ENCODE measurements around the gene CFAP44.

DNA sequence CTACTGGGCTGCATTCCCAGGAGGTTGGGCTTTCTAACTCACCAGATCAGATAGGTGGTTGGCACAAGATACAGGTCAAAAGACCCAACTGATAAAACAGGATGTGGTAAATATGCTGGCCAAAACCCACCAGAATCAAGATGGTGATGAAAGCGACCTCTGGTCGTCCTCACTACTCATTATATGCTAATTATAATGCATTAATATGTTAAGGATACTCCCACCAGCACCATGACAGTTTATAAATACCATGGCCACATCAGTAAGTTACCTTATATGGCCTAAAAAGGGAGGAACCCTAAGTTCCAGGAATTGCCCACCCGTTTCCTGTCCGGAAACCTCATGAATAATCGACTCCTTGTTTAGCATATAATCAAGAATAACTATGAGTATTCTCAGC, 31.6 kb downstream of the CFAP44 start:
- TF ChIP-seq, protein P1, sequence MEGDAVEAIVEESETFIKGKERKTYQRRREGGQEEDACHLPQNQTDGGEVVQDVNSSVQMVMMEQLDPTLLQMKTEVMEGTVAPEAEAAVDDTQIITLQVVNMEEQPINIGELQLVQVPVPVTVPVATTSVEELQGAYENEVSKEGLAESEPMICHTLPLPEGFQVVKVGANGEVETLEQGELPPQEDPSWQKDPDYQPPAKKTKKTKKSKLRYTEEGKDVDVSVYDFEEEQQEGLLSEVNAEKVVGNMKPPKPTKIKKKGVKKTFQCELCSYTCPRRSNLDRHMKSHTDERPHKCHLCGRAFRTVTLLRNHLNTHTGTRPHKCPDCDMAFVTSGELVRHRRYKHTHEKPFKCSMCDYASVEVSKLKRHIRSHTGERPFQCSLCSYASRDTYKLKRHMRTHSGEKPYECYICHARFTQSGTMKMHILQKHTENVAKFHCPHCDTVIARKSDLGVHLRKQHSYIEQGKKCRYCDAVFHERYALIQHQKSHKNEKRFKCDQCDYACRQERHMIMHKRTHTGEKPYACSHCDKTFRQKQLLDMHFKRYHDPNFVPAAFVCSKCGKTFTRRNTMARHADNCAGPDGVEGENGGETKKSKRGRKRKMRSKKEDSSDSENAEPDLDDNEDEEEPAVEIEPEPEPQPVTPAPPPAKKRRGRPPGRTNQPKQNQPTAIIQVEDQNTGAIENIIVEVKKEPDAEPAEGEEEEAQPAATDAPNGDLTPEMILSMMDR (optimal IDR thresholded peaks at IDR 0.05 in 1 of 3, IDR thresholded peaks at IDR 0.05 in 1 of 3, conservative IDR thresholded peaks at IDR 0.05 in 1 of 3; ENCODE audit: extremely low read depth in 1 of 3, insufficient read depth in 2 of 3, low read length in 3 of 3), result no peak
- no peak for TF ChIP-seq EZH2 (IDR thresholded peaks at IDR 0.05; ENCODE audit: low read length)
